Stimulated activated CD4-positive, alpha-beta T cell treated with anti-CD3 and anti-CD28 coated beads, Interleukin-2, amount 100 ng/mL, for 48 hours (primary cell): Measurements from ENCODE around the gene ANKMY1.
"Not testable (repeated sequence)": the region's sequence is repeated elsewhere in the genome, so short reads cannot be mapped to it uniquely, and the experiment has no call there.

Experiments used
- DNase-seq, 2 donors: peaks; one replicate each; pipeline ENCODE4 v3.0.0-alpha.2; 2020

The ANKMY1 gene

DNA sequence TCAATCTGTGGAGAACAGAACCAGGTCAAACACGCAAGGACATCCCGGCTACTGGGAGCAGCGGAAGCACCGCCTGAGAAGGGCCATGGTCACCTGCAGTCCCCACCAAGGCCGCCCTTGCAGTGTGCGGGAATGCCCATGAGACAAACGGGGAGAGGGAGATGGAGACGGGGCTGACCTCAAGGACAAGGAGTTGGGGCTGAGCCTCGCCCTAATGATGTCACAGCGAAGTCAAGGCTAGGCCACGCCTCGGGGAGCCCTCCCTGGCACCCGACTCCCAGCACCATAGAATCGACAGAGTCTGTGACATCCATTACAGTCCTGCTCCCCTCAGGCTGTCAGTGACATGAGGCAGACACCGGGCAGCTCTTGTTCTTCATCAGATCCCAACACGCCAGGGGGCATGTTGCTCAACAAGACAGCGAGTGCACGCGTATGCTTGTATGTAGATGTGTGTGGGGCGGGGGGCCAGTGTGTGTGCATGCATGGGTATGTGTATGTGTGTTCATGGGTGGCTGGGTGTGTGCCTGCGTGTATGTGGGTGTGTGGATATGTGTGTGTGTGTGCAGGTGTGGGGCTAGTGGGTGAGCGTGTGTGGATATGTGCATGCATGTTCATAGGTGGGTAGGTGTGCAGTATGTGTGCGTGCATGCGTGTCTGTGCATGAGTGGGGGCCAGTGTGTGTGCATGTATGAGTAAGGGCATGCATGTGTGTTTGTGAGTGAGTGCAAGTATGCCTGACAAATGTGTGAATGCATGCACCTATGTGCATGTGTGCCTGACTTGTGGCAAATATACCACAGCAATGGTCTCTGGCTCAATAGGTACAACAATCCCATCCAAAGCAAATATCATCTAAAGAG, 57.0 kb downstream of the ANKMY1 start:
- no peak for DNase-seq

DNA sequence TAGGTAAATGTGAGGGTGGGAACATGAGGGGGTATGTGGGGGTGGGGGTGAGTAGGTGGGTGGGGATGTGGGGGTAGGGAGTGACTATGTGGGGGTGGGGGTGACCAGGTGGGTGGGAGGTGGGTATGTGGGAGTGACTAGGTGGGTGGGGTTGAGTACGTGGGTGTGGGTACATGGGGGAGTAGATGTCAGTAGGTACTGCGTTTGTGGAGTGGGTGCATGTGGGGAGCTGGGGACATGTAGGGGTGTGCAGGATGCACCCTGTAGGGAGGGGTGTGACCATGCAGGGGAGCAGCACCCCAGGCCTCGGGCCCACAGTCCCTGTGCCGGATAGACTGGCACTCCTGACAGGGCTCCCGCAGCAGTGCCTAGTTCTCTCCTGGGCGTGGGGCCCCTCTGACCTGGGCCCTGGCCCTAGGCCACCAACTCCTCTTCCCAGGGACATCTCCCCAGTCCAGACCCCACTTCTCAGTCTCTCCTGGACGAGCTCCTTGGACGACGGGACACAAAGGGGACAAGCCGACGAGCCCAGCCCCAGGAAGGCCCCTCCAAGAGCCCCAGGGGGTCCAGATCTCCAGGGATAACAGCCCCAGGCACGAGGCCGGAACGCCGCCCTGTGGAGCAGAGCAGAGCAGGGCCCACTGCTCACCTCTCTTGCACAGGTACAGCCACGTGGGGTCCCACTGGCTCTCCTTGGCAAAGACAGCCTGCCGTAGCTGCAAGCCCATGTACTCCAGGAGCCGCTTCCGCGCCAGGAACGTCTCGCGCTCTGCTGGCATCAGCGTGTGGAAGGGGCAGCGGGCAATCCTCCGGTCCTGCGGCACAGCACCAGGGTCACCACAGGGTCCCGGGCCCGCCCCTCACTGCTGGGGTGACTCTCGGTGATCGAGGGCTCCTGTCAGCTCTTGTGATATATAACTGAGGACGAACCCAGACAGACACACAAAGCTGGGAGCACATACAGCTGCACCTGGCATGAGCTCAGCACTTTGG, 58.2 kb downstream of the ANKMY1 start:
- DNase-seq = no peak

DNA sequence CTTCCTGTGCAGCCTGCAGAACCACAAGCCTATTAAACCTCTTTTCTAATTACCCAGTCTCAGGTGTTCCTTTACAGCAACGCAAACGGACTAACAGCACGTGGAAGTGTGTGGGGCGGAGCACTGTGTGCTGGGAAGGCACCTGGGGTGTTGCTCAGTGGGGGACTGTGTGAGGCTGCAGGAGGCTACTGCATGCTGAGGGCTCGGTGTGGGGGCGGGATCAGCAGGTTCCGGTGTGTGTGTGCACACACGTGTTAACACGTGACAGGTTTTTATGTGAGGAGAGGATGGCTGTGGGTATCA, 58.9 kb downstream of the ANKMY1 start:
- DNase-seq = no peak

DNA sequence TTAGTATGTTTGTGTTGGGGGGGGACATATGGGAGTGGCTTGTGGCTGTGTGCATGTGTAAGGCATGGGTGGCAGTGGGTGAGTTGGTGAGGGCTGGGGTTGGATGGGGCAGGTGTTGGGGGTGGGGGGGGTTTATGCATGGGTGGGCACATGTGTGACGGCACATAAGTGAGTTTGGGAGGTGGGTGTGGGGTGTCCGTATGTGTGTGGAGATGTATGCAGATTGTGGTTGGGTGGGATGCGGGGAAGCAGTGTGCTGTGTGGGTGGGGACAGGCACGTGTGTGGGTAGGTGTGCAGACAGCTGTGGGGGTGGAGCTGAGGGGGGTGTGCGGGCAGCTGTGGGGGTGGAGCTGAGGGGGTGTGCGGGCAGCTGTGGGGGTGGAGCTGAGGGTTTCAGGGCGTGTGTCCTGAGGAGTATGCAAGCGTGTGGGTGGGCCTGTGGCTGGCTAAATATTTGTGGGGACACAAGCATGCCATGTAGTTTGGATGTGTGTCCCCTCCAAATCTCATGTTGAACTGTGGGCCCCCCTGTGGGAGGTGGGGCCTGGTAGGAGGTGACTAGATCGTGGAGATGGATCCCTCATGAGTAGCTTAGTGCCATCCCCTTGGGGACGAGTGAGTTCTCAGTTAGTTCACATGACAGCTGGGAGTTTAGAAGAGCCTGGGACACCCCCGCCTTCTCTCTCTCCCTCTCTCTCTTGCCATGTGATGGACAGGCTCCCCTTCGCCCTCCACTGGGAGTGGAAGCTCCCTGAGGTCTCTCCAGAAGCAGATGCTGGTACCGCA, 59.4 kb downstream of the ANKMY1 start:
- no peak for DNase-seq

DNA sequence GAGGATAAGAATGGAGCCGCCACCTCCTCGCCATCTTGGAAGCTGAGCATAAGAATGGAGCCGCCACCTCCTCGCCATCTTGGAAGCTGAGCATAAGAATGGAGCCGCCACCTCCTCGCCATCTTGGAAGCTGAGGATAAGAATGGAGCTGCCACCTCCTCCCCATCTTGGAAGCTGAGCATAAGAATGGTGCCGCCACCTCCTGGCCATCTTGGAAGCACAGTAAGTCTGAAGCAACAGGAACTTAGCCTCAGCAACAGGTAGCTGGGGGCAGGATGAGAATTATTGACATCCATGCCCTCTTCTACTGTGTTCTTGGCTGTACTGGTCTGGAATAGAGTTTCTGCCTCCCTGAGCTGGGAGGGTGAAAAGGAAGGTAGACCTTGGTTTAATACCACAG, 60.7 kb downstream of the ANKMY1 start:
- DNase-seq = not testable (repeated sequence)

DNA sequence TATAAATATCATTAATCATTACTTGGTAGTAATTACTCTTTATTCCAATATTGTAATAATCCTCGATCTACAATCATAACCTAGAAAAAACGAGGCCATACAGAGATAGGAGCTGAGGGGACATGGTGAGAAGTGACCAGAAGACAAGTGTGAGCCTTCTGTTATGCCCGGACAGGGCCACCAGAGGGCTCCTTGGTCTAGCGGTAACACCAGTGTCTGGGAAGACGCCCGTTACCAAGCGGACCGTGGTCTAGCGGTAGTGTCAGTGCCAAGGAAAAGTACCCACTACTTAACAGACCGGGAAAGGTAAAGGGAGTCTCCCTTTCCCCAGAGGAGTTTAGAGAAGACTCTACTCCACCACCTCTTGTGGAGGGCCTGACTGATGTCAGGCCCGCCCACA, 62.8 kb downstream of the ANKMY1 start:
- not testable (repeated sequence) for DNase-seq

DNA sequence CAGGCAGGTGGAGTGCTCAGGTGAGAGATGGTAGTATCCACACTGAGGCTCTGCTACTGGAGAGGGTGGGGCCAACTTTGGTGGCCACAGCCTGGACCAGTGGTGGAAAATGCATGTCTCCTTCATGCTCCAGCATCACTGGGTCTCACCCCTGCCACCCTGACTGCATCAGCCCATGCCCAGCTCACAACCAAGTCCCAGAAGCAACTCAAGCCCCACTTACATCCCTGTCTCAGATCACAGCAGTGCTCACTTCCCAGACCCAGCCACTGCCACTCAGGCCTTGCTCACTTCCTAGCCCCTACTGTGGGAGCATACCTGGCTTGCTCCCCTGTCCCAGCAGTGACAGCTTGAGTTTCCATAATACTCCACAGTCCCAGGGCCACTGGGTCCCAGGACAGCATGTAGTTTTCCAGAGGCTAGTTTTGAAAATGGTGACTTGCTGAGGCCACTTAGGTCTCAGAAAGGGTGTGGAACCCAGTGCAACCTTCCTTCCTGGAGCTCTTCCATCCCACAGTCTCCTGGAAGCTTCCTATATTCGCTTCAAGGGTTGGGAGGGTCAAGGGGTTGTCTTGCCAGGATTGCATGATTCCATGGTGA, 63.5 kb downstream of the ANKMY1 start:
- DNase-seq = no peak

DNA sequence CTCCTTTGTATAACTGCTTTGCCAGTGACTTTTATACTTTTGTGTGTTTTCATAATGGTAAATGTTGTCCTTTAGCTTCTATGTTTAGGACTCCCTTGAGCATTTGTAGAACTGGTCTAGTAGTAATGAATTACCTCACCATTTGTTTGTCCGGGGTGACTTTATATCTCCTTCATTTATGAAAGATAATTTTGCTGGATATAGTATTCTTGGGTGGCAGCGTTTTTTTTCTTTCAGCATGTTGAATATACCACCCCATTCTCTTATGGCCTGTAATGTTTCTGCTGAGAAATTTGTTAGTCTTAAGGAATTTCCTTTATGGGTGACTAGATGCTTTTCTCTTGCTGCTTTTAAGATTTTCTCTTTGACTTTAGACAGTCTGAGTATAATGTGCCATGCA, 66.3 kb downstream of the ANKMY1 start:
- DNase-seq = no peak

DNA sequence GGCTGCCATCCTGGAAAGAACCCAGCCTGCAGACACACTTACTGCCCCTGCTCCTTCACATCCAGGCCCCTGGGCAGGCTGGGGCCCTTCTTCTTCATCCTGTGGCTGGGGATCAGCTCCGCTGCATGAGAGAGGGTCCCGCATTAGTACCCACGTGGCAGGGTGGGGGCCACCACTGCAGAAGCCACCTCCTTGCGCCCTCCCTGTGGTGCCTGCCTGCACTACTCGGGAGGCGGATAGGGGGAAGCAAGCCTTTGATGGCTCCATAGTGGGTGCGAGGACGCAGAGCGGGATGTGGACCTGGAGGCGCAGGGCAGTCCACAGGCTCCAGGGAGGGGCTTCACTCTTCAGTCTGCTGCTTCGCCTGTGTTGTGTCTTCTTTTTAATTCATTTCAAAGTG, 75.6 kb downstream of the ANKMY1 start:
- DNase-seq = no peak

DNA sequence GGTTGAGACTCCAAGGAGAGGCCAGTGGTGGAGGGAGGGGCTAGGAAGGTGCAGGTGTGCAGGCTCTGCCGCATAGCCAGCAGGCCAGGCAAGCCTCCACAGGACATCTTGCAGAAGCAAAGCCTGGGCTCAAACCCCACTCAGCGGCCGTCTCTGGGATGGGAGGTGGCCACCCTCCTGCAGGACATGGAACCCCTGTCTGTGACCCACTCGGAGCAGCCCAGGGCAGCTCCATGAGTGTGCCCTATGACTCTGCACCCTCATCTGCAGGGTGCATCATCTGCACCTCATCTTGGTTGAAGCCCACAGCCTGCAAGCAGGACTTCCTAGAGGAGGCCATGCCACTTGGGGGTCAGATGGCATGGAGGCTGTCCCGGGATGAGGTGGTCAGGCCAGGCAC, 76.1 kb downstream of the ANKMY1 start:
- DNase-seq = no peak

DNA sequence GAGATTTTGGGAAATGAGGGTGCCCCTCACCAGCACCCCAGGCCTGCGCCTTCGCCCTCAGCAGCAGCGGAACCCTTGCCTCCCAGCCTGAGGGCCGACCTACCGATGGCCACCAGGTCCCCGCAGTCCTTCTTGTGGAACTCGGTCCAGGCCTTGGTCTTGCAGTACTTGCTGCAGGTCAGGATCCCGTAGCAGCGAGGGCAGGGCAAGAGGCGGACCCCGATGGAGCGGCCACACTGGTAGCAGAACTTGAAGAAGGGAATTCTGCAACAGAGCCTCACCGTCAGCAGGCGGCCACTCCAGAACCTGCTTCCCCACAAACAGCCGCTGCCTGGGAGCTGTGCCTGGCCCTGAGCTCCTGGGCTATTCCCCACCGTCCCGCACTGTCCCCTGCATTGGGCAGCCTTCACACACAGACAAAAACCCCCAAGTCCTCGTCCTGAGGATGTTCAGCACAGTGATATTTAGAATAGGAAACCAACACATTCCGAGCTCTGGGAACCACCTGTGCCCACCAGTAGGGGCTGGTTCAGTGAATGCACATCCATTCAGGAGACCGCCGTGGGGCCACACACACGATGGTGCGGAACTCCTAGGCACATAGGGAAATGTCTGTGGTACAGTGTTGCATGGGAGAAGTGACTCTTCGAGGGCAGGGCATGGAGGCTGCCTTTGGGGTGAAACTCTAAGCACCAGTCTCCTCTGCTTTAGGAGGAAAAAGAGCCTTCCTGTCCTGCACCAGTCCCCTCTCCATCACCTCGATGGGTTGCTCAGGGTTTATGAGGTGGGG, 76.8 kb downstream of the ANKMY1 start:
- DNase-seq = no peak

DNA sequence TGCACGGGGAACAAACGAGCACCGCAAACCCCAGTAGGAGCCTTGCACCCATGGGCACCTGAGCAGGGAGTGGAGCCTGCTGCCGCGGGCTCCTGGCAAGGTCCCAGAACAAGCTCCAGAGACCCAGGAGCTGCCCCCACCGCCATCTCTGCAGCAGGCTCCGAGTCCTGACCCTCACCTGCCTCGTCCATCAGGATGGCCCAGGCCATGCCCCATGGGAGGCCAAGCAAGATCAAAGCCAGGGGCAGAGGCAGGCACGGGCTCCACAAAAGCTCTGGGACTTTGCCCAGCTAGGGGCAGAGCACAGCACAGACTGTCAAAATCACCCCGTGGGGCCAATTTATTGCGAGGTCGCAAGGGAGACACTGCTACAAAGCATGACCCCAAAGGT, 78.7 kb downstream of the ANKMY1 start:
- no peak for DNase-seq

DNA sequence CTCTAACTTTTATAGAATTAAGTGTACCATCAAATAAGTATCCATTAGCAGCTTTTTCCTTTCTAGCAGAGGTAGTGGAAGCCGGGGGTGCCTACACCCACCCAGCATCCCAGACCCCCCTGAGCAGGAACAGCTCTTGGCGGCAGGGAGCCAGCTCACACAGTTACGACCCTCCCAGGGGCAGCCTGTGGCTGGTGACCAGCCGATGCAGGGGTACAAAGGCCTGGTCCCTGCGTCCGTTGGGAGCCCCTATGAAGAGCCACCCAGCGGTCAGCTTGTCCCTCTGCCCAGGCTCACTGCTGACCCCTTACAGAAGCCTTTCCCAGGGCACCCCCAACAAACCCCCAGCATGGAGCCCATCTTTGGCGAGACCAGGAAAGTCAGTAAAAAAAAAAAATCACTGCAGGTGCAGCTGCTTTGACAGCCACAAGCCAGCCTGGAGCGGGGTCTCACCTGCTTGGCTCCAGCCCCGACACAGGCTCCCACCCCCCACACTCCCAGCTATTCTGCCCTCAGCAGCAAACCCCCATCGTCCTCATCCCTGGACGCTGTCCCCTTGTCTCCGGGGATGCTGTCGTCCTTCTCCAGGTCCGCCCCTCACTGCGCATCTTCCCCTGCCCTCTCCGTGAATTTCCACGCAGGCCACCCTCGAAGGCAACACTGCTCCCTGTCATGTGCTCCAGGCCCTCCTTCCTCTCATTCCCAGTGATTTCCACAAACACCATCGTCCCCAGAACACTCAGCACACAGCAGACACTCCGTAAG, 79.3 kb downstream of the ANKMY1 start:
- DNase-seq = no peak

DNA sequence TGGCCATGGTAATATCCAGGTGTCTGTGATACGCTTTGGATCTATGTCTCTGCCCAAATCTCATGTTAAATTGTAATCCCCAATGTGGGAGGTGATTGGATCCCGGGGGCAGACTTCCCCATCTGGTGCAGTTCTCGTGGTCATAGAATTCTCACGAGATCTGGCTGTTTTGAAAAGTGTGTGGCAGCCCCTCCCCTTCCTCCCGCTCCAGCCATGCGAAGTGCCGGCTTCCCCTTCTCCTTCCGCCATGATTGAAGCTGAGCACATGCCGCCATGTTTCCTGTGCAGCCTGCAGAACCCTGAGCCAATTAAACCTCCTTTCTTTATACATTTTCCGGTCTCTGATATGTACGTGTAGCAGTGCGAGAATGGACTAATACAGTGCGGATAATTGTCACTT, 79.9 kb downstream of the ANKMY1 start:
- DNase-seq = no peak

DNA sequence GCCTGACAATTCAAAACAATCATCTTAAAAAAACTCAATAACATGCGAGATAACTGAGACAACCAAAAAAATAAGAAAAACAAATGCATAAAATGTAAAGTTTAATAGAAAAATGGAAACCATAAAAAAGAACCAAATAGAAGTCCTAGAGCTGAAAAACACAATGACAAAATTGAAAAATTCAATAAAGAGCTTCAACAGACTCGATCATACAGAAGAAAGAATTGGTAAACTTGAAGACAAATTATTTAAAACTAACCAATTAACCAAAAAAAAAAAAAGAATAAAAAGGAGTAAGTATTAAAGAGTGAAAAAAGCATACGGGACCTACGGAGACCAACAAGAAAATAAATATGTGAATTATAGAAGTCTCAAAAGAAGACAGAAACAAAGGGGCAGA, 84.6 kb downstream of the ANKMY1 start:
- no peak for DNase-seq

DNA sequence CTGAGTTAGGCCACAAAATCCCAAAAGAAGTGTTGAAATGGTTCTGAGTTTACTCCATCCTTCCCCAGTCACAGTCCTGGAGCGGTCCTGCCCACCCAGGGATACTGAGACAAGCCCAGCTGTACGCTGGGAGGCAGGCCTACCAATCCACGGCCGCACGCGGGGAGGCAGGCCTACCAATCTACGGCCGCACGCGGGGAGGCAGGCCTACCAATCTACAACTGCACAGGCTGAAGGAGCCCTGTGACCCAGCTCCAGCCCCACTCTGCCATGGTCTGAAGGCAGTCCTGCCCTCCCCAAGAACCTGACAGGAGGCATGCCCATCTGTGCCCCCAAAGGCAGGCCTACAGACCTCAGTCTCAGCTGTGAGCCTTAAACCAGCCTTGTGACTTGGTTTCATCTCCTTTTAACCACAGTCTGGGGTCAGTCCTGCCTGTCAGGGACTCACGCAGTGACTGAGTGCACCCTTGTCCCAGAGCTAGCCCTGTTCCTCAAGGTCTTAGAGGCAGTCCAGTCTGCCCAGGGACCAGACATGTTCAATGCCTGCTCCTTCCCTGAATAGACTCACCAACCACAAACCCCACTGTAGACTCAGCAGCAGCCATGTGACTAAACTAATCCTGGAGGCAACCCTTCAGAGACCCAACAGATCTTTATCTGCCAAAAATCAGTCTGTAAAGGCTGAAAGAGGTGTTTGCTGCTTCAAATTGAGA, 85.6 kb downstream of the ANKMY1 start:
- DNase-seq = no peak

DNA sequence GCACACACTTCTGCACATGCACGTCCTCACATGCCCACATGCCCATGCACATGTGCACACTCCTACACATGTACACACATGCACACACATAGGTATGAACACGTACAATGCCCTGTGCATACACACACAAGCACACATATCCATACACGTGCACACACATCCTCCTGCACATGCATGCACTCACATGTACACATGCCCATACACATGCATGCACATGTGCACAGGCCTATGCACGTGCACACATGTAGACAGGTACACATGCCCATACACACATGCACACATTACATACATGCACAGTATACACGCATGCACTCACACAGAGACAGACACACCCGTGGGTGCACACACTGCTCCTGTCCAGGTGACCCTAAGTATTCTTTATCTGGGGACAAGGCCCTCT, 88.0 kb downstream of the ANKMY1 start:
- no peak for DNase-seq

DNA sequence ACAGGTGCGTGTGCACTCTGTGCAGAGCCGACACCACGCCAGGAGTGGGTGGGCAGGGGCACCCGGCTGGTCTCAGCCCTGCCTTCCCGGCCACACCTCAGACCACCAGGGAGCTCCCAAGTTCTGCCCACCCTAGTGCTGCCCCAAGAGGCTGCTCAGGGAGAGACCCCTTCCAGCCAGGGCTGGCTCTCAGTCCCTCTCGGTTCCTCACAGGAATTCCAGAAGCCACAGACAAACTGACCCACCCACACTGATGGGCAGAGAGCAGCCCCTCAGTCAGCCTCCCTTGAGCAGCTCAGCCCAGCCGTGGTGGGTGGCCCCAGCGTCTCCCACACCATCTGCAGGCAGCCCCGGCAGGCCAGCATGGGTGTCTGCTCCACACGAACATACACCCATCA, 88.5 kb downstream of the ANKMY1 start:
- no peak for DNase-seq

DNA sequence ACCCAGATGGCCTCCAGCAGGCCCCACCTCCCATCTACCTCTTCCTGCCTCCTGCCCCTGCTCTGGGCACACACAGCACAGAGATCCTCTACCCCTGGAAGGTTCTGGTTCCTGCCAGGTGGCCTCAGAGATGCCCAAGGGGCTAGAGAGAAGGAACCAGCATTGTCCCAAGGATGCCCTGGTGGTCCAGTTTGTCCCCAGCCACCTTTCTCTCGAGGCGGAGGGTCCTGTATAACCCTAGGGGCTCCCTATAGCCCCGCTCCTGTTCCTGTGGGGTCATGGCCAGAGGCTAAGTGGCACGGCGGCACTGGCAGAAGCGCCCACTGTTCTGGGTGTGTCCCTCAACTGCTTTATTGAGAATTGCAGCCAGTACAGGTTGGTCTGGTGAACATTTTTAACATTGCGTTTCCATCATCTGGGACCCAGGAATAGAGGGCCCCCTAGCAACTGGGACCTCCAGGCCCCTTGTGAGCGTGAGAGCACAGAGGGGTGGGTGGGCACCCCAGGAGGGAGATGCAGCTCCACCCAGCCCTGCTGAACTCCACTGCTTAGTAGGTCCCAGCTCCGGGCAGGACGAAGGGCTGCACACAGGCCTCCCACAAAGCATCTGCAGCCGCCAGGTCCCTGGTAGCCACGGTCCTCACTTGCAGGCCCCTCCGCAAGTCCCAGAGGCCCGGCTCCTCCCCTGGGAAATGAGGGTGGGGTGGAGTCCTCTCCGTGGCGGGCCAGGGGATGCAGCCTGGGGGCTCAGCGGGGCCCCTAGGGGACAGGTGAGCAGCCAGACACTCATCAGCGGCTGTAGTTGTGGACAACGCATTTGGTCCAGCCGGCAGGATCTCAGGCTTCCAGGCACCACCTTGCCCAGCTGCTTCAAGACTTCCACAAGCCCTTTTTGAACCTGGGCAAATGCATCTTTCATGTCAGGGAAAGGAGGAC, 89.2 kb downstream of the ANKMY1 start:
- no peak for DNase-seq
